Ovary (tissue), 9 donors: ENCODE data around the gene ING1. TPM values are rescaled to one million over a fixed set of nuclear protein-coding genes. Genes with fewer than 3 reads are reported as not detected.

ENCODE experiments used
- DNase-seq, 5 donors: peaks; one replicate each; pipeline ENCODE4 v3.0.0-alpha.2; 2019 to 2020
- H3K27ac ChIP-seq, 2 donors: fragments of 200-600 bp; one replicate each; pipeline versions ENCODE4 v1.5.1 to v1.8.0; 2019 to 2022
- H3K27me3 ChIP-seq: fragments of 200-600 bp; one replicate; pipeline ENCODE4 v1.8.0; 2022
- H3K36me3 ChIP-seq: fragments of 200-600 bp; sonication (generic); one replicate; pipeline ENCODE4 v1.5.1; 2019
- H3K4me1 ChIP-seq: one replicate; pipeline ENCODE4 v1.8.1; 2013; ENCODE audit warnings: mild to moderate bottlenecking, moderate library complexity; ENCODE audit not compliant: insufficient read depth
- H3K4me3 ChIP-seq: fragments of 200-600 bp; sonication (generic); one replicate; pipeline ENCODE4 v1.5.1; 2017
- H3K9me3 ChIP-seq, 2 donors: fragments of 200-600 bp in 1 of 2; sonication (generic) in 1 of 2; one replicate each; pipeline versions ENCODE4 v1.5.1 to v1.8.1; 2013 to 2019; ENCODE audit warnings: mild to moderate bottlenecking in 1 of 2, moderate library complexity in 1 of 2
- EP300 ChIP-seq: sonication (generic); formaldehyde crosslinking; IDR thresholded peaks from one replicate; pipeline ENCODE4 v1.6.1; 2017; ENCODE audit warnings: antibody characterized with exemption
- POLR2A ChIP-seq: fragments of 450-650 bp; IDR thresholded peaks from one replicate; pipeline ENCODE4 v1.6.1; 2017; ENCODE audit warnings: antibody characterized with exemption, mild to moderate bottlenecking, moderate library complexity
- WGBS, 3 donors: extraction: QIAGEN DNeasy Blood & Tissue Kit in 1 of 3; methylation state at CpG; one replicate each; pipeline versions ENCODE4 v1.1.5 to v1.1.7; 2013 to 2017; 5-methylcytosine and 5-hydroxymethylcytosine counted together
- intact Hi-C, 4 donors: fragments of 100-400 bp; cut with DNase I; formaldehyde crosslinking; loops; one replicate each; pipeline versions ENCODE4 v1.11.0 to v1.15.1; 2022 to 2023
- polyA plus RNA-seq, 2 donors: library from polyadenylated mRNA; stranded (reverse); fragments of 200-250 nt in 1 of 2; fragments of 350-450 nt in 1 of 2; fragmentation: Illumina TruSeq in 1 of 2; extraction: RNeasy Lipid Tissue Mini Kit (QIAGEN cat#74804) in 1 of 2; gene quantifications; one replicate each; pipeline ENCODE4 v1.2.3, GENCODE V29; 2013 to 2014
- total RNA-seq, 7 donors: library from RNA; depleted of rRNA in 2 of 7; stranded (reverse); fragments of >200 nt in 2 of 7; fragmentation: NEBNext Ultra II Directional in 3 of 7; extraction: Animal tissue kit (Norgen Biotek cat#: 25700) in 3 of 7; gene quantifications; one replicate each; pipeline versions ENCODE4 v1.1.0 to v1.2.4, GENCODE V29; 2016 to 2023
- TF ChIP-seq, protein P1 (sequence below), 3 donors: fragments of 450-650 bp in 2 of 3; fragments of 200-600 bp in 1 of 3; IDR thresholded peaks; one replicate each; pipeline versions ENCODE4 v1.5.1 to v1.8.0; 2016 to 2022; ENCODE audit warnings: antibody characterized with exemption in 3 of 3, mild to moderate bottlenecking in 1 of 3
- donor health status: DM: no; HTN: no; CAD: no; lungs with moderate emphysema.
- donor health status: DM: no; HTN: no; CAD: no.
- donor health status: Bipolar disorder and iron deficiency.
- donor health status: DM: yes; HTN: yes; CAD: no.
- donor health status: DM: no; HTN: no; CAD: no.
- donor health status: DM: yes; HTN: yes; CAD: no.

Gene ING1
- total and polyA plus RNA-seq, 9 donors, result 11.2 to 34.5 (median 19.1) TPM

DNA sequence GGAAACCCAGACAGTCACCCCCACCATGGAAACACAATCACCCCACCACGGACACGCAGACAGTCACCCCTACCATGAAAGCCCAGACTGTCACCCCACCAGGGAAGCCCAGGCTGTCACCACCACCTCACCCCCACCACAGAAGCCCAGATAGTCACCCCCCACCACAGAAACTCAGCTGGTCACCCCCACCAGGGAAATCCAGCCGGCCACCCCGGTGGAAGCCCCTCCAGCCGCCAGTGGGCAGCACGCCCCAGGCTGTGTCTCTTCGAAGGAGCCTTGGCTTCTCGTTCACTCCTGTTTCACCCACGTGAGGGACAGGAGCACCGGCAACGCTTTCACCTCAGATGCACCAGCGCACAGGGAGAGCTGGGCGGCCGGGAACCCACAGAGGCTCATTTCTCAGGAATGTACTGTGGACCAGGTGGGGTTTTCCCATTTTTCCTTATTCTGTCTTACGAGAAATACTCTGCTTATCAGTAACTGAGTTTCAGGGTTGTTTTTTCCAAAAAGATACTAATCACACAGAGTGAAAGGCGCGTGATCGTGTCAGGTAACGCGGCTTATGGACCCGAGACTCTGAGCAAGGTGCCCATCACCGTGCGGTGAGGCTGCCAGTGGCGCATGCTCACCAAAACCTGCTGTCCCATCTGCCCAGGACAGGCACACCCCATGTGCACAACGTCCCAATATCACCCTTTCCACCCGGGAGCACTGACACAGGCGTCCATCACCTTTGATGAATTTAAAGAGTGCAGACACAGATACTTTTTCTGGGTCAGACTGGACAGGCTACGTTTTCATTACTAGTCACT lies 35.6 kb upstream of the ING1 start:
- H3K27ac ChIP-seq, result no peak overlapping the region
- no peaks in the 10 kb centered on the region for H3K9me3 ChIP-seq
- TF ChIP-seq POLR2A, result no peak
- TF ChIP-seq, protein P1, sequence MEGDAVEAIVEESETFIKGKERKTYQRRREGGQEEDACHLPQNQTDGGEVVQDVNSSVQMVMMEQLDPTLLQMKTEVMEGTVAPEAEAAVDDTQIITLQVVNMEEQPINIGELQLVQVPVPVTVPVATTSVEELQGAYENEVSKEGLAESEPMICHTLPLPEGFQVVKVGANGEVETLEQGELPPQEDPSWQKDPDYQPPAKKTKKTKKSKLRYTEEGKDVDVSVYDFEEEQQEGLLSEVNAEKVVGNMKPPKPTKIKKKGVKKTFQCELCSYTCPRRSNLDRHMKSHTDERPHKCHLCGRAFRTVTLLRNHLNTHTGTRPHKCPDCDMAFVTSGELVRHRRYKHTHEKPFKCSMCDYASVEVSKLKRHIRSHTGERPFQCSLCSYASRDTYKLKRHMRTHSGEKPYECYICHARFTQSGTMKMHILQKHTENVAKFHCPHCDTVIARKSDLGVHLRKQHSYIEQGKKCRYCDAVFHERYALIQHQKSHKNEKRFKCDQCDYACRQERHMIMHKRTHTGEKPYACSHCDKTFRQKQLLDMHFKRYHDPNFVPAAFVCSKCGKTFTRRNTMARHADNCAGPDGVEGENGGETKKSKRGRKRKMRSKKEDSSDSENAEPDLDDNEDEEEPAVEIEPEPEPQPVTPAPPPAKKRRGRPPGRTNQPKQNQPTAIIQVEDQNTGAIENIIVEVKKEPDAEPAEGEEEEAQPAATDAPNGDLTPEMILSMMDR (IDR thresholded peaks at IDR 0.05), result no peak
- TF ChIP-seq EP300, result no peak
- no peak for DNase-seq
- intact Hi-C loops, result no loop called here
- no peaks in the 10 kb centered on the region for H3K27me3 ChIP-seq
- WGBS, 3 donors, result 86 to 92% (median 91%) methylated on average over 28 of the region's 28 CpGs
- H3K4me1 ChIP-seq, result no peaks in the 10 kb centered on the region
- H3K4me3 ChIP-seq, result no peak overlapping the region
- H3K36me3 ChIP-seq, result no peaks in the 10 kb centered on the region

DNA sequence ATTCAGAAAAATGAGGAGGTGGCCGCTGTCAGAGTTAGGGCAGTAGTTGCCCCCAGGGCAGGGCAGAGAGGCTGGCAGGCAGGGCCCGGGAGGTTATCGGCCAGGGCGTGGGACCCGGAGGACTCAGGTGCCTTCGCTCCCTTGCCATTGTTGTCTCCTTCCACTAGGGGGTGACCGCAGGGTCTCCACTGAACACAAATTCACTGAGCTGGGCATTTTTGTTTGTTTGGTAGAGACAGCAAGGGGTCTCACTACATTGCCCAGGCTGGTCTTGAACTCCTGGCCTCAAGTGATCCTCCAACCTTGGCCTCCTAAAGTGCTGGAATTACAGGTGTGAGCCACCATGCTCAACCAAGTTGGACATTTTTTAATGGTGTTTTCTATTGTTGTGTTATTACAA lies 32.6 kb upstream of the ING1 start:
- 85 to 91% (median 89%) methylated on average over 7 of the region's 7 CpGs for WGBS, 3 donors
- no peak overlapping the region for H3K4me3 ChIP-seq
- no peak for DNase-seq
- peaks cover 10% of the 10 kb centered on the region for H3K4me1 ChIP-seq
- no peaks in the 10 kb centered on the region for H3K27me3 ChIP-seq
- no peak for TF ChIP-seq POLR2A
- H3K9me3 ChIP-seq, result no peaks in the 10 kb centered on the region
- intact Hi-C loops, result no loop called here
- H3K36me3 ChIP-seq, result no peaks in the 10 kb centered on the region
- no peak overlapping the region for H3K27ac ChIP-seq

DNA sequence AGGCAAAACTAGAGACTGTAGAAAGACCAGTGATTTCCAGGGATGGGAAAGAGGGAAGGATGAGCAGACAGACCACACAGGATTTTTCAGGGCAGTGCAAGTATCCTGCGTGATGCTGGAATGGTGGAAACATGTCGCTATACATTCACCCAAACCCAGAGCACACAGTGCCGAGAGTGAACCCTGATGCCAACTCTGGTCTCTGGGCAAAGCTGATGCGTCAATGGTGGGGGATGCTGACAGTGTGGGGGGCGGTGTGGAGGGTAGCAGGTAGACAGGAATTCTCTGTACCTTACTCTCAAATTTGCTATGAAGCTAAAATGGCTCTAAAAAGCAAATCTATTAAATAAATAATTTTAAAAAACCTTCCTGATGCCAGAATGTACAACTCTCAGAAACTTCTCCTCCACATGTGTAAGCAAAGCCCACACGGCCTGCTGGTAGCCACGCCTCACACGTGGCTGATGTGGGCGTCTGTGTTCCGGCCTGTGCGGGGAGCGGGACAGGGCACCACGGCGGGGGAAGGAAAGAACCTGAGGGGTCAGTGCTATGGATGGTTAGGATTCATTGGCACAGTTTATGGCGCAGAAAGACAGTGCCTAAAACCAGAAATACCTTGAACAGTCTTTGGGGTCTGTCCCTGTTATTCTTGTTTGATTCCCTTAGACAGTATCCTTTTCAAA lies 31.5 kb upstream of the ING1 start:
- H3K27ac ChIP-seq, result no peak overlapping the region
- H3K9me3 ChIP-seq, result no peaks in the 10 kb centered on the region
- intact Hi-C loops, result no loop called here
- H3K36me3 ChIP-seq, result no peaks in the 10 kb centered on the region
- DNase-seq, result no peak
- WGBS, 3 donors, result 85 to 88% (median 85%) methylated on average over 15 of the region's 15 CpGs
- TF ChIP-seq EP300 (no peak), POLR2A (no peak)
- TF ChIP-seq, protein P1 (IDR thresholded peaks at IDR 0.05), result no peak
- peaks cover 10% of the 10 kb centered on the region for H3K4me1 ChIP-seq
- H3K4me3 ChIP-seq, result no peak overlapping the region
- H3K27me3 ChIP-seq, result no peaks in the 10 kb centered on the region

DNA sequence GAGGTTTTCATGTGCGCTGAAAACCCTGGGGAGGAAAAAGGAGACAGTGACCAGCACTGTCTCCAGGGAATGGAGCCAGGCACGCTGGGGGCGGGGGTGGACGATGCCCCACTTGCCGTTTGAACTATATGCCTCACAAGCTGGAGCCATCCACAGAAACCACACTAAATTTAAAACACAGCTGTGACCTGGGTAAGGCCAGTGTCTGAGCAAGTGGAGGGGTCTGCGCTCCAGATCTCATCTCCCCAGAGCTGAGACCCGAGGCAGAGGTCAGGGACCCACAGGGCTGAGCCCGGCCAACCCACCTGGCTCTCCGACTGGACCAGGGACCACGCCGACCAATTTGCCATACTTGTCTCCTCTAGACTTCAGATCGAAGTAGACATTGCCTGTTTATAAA lies 30.8 kb upstream of the ING1 start:
- no peaks in the 10 kb centered on the region for H3K36me3 ChIP-seq
- H3K9me3 ChIP-seq, result no peaks in the 10 kb centered on the region
- TF ChIP-seq, protein P1 (IDR thresholded peaks at IDR 0.05), result no peak
- TF ChIP-seq EP300, result no peak
- TF ChIP-seq POLR2A, result no peak
- H3K27me3 ChIP-seq, result no peaks in the 10 kb centered on the region
- peaks cover 10% of the 10 kb centered on the region for H3K4me1 ChIP-seq
- WGBS, 3 donors, result 87 to 91% (median 89%) methylated on average over 12 of the region's 12 CpGs
- H3K4me3 ChIP-seq, result no peak overlapping the region
- intact Hi-C loops, result no loop called here
- H3K27ac ChIP-seq, result no peak overlapping the region
- DNase-seq, result no peak
